Natural killer cell (primary cell): ENCODE results near the gene MUSTN1. TPM values are rescaled to one million over a fixed set of nuclear protein-coding genes. Genes with fewer than 3 reads are reported as not detected.

Source experiments
- ATAC-seq, 3 donors: fragments of 150-1000 bp in 2 of 3; fragments of 200-7000 bp in 1 of 3; cut with Tn5 transposase; 1 replicate in 1 of 3; 2 replicates in 2 of 3; pipeline ENCODE4 v1.10.0; 2021; ENCODE audit warnings: mild to moderate bottlenecking in 2 of 3, moderate library complexity in 2 of 3
- DNase-seq, 2 donors: peaks; one replicate each; pipeline versions ENCODE4 v3.0.0 to v3.0.0-alpha.2; 2013 to 2021; ENCODE audit warnings: mixed read lengths in 1 of 2
- H3K27ac ChIP-seq: one replicate; pipeline ENCODE4 v1.5.1; 2013; ENCODE audit warnings: mild to moderate bottlenecking, low read length
- H3K27me3 ChIP-seq: one replicate; pipeline ENCODE4 v1.6.1; 2013; ENCODE audit warnings: low read length; ENCODE audit not compliant: control insufficient read depth, insufficient read depth
- H3K36me3 ChIP-seq: one replicate; pipeline ENCODE4 v1.6.1; 2013; ENCODE audit warnings: low read length; ENCODE audit not compliant: control insufficient read depth, insufficient read depth
- H3K4me1 ChIP-seq: one replicate; pipeline ENCODE4 v1.6.1; 2013; ENCODE audit warnings: low read length; ENCODE audit not compliant: control insufficient read depth, insufficient read depth
- H3K4me3 ChIP-seq: one replicate; pipeline ENCODE4 v1.5.1; 2013; ENCODE audit warnings: low read length
- H3K9me3 ChIP-seq: one replicate; pipeline ENCODE4 v1.6.1; 2013; ENCODE audit warnings: low read length; ENCODE audit not compliant: control insufficient read depth, insufficient read depth
- H3K27ac Mint-ChIP-seq, 2 donors: one replicate each; pipeline ENCODE4 v1.8.0; 2022; ENCODE audit warnings: mild to moderate bottlenecking in 2 of 2, mixed read lengths in 2 of 2, moderate library complexity in 1 of 2
- H3K27me3 Mint-ChIP-seq, 2 donors: one replicate each; pipeline ENCODE4 v1.8.0; 2022; ENCODE audit warnings: low read depth in 2 of 2, mixed read lengths in 2 of 2
- H3K36me3 Mint-ChIP-seq: one replicate; pipeline ENCODE4 v1.8.0; 2022; ENCODE audit warnings: mixed read lengths
- H3K4me1 Mint-ChIP-seq, 2 donors: one replicate each; pipeline ENCODE4 v1.8.0; 2022; ENCODE audit warnings: mixed read lengths in 2 of 2
- H3K4me3 Mint-ChIP-seq: one replicate; pipeline ENCODE4 v1.8.0; 2022; ENCODE audit warnings: mild to moderate bottlenecking, moderate library complexity, mixed read lengths
- H3K9me3 Mint-ChIP-seq, 2 donors: one replicate each; pipeline ENCODE4 v1.8.0; 2022; ENCODE audit warnings: mixed read lengths in 2 of 2
- CTCF ChIP-seq: fragments of 200-600 bp; IDR thresholded peaks from one replicate; pipeline ENCODE4 v1.8.0; 2022; ENCODE audit warnings: antibody characterized with exemption
- WGBS: methylation state at CpG from one replicate; pipeline ENCODE4 v1.1.7; 2013; ENCODE audit warnings: missing lambda C conversion rate; ENCODE audit not compliant: insufficient coverage; 5-methylcytosine and 5-hydroxymethylcytosine counted together
- intact Hi-C: fragments of 100-400 bp; cut with micrococcal nuclease; formaldehyde crosslinking; loops from one replicate; pipeline ENCODE4 v1.14.2; 2022
- total RNA-seq, 4 donors: library from RNA; stranded (reverse); fragments of 120-200 nt in 1 of 4; gene quantifications; one replicate each; pipeline versions ENCODE4 v1.2.3 to v1.2.4, GENCODE V29; 2013 to 2022

MUSTN1 gene
- total RNA-seq, 3 donors from 2014 or later (not counting 1 experiment from before 2014, with no cell fraction given), result 5.3 to 7.7 (median 6.8) TPM

GRCh38 chr3:52851348-52851747 lies 16.5 kb upstream of the MUSTN1 start:
- Mint-ChIP-seq H3K27me3 (no peaks in the 10 kb centered on the region), H3K4me1 (no peaks in the 10 kb centered on the region), H3K27ac (no peak overlapping the region), H3K36me3 (peaks cover 9% of the 10 kb centered on the region), H3K9me3 (no peaks in the 10 kb centered on the region), H3K4me3 (no peak overlapping the region)
- DNase-seq (peak in 1 of 2 donors; percentile 49), ATAC-seq (peak in 2 of 3 donors; percentile 36 to 51)
- Histone ChIP-seq H3K9me3 (no peaks in the 10 kb centered on the region), H3K27ac (no peak overlapping the region), H3K36me3 (peaks cover 42% of the 10 kb centered on the region), H3K4me1 (no peaks in the 10 kb centered on the region), H3K4me3 (no peak overlapping the region), H3K27me3 (no peaks in the 10 kb centered on the region)
- 84% methylated on average over 3 of the region's 3 CpGs for WGBS
- intact Hi-C loops, result loop anchor here (2.0 kb wide), 1 partner anchor 221 kb away; no protein-coding TSS in a partner anchor
- no peak for TF ChIP-seq CTCF

DNA sequence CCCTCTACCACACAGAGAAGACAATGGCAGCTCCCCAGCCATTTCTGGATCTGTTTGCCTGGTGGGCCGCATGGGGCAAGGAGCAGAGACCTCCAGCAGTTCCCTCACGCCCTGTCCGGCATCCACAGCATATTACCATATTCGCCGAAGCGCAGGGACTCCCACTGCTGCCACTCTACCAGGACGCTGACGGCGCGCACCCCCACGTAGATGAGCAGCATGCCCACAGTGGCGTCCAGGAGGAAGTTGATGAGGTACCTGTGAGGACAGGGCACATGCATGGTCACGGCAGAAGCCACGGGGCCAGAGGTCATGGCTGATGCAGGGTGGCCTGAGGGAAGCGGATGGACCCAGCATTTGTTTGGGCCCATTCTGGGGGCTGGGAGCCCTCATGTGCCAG lies 14.8 kb upstream of the MUSTN1 start:
- no peaks in the 10 kb centered on the region for H3K4me1 Mint-ChIP-seq
- Histone ChIP-seq H3K4me3 (no peak overlapping the region), H3K9me3 (no peaks in the 10 kb centered on the region), H3K27me3 (no peaks in the 10 kb centered on the region), H3K36me3 (peaks cover 40% of the 10 kb centered on the region), H3K4me1 (no peaks in the 10 kb centered on the region), H3K27ac (no peak overlapping the region)
- intact Hi-C loops, result loop anchor here (2.0 to 10.0 kb wide), 2 partner anchors 85 to 223 kb away; no protein-coding TSS in a partner anchor
- no peak overlapping the region for H3K4me3 Mint-ChIP-seq
- no peak for DNase-seq
- no peak for TF ChIP-seq CTCF
- ATAC-seq, result no peak
- H3K27me3 Mint-ChIP-seq, result no peaks in the 10 kb centered on the region
- no peaks in the 10 kb centered on the region for H3K9me3 Mint-ChIP-seq
- 98% methylated on average over 15 of the region's 15 CpGs for WGBS
- H3K36me3 Mint-ChIP-seq, result peaks cover 9% of the 10 kb centered on the region
- H3K27ac Mint-ChIP-seq, result no peak overlapping the region

DNA sequence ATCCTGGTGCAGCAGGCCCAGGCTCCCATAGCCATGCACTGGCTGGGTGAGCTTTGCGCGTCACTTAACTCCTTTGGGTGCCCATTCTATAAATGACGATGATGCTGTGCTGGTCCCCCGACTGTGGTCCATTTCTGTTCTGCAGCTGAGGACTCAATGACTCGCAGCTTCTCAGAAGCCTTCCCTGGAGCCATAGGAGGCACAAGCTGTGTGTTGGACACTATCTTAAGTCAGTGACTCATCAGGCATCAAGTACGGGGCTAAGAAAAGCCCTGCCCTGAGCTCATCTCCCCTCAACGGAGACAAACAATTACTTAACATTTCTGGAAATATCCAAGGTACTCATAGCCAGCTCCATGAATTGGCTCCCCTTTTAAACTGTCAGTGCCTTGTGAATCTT lies 13.8 kb upstream of the MUSTN1 start:
- Histone ChIP-seq H3K4me1 (no peaks in the 10 kb centered on the region), H3K36me3 (peaks cover 37% of the 10 kb centered on the region), H3K4me3 (no peak overlapping the region), H3K27ac (no peak overlapping the region), H3K9me3 (no peaks in the 10 kb centered on the region), H3K27me3 (no peaks in the 10 kb centered on the region)
- Mint-ChIP-seq H3K4me3 (no peak overlapping the region), H3K27me3 (no peaks in the 10 kb centered on the region), H3K36me3 (peaks cover 9% of the 10 kb centered on the region), H3K9me3 (no peaks in the 10 kb centered on the region), H3K27ac (no peak overlapping the region), H3K4me1 (peaks cover 0 to 6% of the 10 kb centered on the region in 2 donors)
- TF ChIP-seq CTCF, result no peak
- ATAC-seq (no peak), DNase-seq (no peak)
- intact Hi-C loops, result loop anchor here (10.0 kb wide), 1 partner anchor 86 kb away; no protein-coding TSS in a partner anchor
- WGBS, result 81% methylated on average over 7 of the region's 7 CpGs

GRCh38 chr3:52847726-52848125 lies 12.9 kb upstream of the MUSTN1 start:
- H3K4me1 ChIP-seq, result no peaks in the 10 kb centered on the region
- Mint-ChIP-seq H3K27ac (no peak overlapping the region), H3K4me3 (no peak overlapping the region), H3K9me3 (no peaks in the 10 kb centered on the region), H3K27me3 (no peaks in the 10 kb centered on the region), H3K36me3 (peaks cover 9% of the 10 kb centered on the region), H3K4me1 (peaks cover 0 to 6% of the 10 kb centered on the region in 2 donors)
- intact Hi-C loops, result loop anchor here (10.0 kb wide), 1 partner anchor 87 kb away; no protein-coding TSS in a partner anchor
- WGBS, result 97% methylated on average over 7 of the region's 7 CpGs
- peaks cover 43% of the 10 kb centered on the region for H3K36me3 ChIP-seq
- no peaks in the 10 kb centered on the region for H3K9me3 ChIP-seq
- no peak for DNase-seq
- no peak overlapping the region for H3K27ac ChIP-seq
- ATAC-seq, result no peak
- no peaks in the 10 kb centered on the region for H3K27me3 ChIP-seq
- H3K4me3 ChIP-seq, result no peak overlapping the region
- no peak for TF ChIP-seq CTCF
